Superior temporal gyrus (tissue), 1 donor: ENCODE data around the gene NIP7.
"Not testable (repeated sequence)": the region's sequence is repeated elsewhere in the genome, so short reads cannot be mapped to it uniquely, and the experiment has no call there.

Experiments
- DNase-seq: peaks from one replicate; pipeline ENCODE4 v3.0.0-alpha.2; 2016; ENCODE audit errors: extremely low spot score

The NIP7 gene

DNA sequence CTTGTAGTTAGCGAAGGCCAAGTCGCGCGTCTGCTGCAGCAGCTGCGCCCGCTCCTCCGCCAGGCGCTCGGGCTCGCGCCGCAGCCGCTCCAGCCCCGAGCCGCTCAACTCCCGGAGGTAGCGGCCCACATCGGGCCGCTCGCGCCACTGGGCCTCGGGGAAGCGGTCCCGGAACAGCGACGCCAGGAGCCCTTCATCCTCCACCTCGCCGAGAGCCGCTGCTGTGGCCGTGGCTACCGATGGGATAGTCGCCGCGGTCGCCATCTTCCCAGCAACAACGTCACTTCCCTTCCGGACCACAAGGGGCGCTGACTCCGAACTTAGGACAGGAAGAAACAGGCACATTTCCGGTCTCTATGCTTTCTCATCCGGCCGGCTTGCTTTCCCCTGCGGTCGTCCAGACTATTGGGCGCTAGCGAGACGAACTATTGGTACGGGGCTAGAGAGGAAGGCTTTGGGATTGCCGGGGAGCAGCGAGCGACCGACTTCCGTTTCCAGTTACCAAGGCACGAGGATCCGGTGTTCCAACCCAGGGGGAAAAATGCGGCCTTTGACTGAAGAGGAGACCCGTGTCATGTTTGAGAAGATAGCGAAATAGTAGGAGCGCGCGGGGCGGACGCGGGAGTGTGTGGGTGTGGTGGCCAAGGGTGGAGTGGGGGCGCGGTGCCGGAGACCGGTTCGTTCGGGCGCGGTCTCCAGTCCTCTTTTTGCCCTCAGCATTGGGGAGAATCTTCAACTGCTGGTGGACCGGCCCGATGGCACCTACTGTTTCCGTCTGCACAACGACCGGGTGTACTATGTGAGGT is at the start of gene NIP7, which contains the start of gene COG8:
Gene NIP7, plus strand, starts transcription at position 484 of the 806 bp plus-strand sequence. Its CDS starts 58 bp downstream, at position 542.
Gene COG8, minus strand, starts transcription at position 276 of the 806 bp plus-strand sequence. Its CDS starts 12 bp downstream, at position 264.
- peak; percentile 99 for DNase-seq

DNA sequence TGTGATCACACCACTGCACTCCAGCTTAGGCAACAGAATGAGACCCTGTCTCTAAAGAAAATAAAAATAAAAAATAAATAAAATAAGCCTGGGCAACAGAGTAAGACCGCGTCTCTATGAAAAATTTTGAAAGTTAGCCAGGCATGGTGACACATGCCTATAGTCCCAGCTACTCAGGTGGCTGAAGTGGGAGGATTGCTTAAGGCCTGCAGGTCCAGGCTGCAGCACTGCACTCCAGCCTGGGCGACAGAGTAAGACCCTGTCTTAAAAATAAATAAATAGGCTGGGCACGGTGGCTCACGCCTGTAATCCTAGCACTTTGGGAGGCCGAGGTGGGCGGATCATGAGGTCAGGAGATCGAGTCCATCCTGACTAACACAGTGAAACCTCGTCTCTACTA is 47.9 kb upstream of the NIP7 start:
- DNase-seq: not testable (repeated sequence)

DNA sequence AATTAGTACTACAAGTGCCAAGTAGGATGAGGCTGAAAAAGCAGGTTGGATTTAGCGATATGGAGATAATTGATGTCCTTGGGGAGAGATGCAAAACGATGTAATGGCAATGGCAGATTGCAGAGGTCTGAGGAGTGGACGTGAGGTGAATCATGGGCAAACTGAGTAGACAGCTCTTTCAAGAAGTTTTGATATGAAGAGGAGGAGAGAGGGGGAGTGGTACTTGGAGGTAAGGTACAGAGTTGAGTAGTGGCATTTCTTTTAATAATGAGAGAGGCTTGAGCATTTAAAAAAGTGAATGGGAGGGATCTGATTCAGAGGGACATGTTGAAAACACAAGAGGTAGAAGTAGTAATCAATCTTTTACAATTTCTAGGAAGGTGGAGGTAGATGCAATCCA is 46.2 kb upstream of the NIP7 start:
- peak; percentile 2 for DNase-seq

DNA sequence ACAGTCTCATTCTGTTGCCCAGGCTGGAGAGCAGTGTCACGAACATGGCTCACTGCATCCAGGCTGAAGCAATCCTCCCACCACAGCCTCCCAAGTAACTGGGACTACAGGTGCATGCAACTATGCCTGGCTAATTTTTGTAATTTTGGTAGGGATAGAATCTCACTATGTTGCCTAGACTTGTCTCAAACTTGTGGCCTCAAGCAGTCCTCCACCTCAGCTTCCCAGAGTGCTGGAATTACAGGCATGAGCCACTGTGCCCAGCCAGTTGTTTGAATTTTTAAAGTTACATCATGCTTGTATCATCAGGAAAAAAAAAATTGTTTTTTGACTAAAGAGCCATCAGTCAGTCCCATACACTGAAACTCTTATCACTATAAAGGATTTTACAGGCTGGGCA is 45.5 kb upstream of the NIP7 start:
- DNase-seq: no peak

DNA sequence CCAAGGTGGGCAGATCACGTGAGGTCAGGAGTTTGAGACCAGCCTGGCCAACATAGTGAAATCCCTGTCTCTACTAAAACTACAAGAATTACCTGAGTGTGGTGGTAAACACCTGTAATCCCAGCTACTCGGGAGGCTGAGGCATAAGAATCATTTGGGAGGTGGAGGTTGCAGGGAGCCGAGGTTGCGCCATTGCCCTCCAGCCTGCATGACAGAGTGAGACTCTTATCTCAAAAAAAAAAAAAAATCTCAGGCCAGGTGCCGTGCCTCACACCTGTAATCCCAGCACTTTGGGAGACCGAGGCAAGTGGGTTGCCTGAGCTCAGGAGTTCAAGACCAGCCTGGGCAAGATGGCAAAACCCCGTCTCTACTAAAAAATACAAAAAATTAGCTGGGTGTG is 42.8 kb upstream of the NIP7 start:
- not testable (repeated sequence) for DNase-seq

DNA sequence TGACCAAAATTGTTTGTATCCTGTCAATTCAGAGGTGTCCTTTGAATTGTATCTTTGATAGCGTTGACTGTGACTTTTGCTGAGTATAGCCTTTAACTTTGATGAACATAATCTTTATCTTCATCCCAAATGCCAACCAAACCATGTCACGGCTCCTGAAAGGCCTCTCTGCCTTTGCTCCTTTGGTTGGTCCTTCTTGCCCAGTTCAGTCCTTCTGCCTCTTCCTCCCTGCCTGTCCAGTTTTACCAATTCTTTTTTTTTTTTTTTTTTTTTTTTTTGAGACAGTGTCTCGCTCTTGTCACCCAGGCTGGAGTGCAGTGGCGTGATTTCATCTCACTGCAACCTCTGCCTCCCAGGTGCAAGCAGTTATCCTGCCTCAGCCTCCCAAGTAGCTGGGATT is 41.3 kb upstream of the NIP7 start:
- DNase-seq: no peak

DNA sequence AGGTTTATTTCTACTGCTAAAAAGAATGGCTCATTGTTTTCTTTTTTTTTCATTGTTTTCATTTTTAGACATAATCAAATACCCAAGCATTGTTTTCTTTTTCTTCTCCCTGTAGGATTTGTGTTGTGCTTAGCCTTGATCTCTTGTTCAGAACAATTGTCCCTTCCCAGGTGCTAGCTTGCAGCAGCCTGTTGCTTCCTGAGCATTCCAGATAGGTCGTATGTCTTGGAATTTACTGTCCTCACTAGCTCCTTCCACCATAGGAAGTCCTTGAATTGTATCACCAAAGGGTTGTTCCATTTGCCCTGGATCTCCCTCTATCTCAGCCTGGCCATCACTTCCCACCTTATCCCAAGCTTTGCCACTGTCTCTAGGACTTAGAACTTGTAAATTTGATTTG is 38.4 kb upstream of the NIP7 start:
- DNase-seq: no peak

DNA sequence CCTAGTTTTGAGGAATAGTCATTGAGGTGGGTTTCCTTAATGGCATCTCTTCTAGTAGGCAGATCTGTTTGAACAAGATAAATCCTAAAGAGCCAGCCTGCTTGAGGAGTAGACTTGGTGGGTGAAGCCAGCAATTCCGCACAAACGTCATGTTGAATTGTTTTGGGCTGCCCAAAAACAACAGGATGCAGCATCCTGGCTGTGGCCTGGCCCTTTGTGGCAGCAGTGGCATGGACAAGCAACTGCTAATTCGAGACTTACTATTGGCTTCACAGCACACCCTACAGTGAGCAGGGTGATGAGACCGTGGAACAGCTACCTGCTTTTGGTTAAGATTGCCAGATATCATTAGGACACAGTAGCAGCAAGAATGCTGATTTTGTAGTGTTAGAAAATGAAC is 37.7 kb upstream of the NIP7 start:
- DNase-seq: peak; percentile 3

DNA sequence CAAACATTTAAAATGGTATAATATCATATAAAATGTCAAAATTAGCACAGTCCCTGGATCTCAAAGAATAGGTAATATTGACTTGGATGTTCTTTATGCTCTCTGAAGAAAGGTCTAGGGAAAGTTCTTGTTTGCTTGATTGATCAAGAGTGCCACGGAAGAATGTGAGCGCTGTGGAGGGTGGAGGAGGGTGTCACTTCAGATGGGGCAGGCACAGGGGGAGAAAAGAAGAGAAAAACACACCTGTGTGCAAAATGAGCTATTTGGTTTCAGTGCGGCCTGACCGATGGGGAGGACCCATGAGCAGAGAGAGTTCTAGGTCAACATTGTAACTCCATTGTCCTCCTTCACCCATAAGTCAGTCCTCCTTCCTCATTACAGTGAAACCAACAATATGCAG is 37.3 kb upstream of the NIP7 start:
- no peak for DNase-seq

DNA sequence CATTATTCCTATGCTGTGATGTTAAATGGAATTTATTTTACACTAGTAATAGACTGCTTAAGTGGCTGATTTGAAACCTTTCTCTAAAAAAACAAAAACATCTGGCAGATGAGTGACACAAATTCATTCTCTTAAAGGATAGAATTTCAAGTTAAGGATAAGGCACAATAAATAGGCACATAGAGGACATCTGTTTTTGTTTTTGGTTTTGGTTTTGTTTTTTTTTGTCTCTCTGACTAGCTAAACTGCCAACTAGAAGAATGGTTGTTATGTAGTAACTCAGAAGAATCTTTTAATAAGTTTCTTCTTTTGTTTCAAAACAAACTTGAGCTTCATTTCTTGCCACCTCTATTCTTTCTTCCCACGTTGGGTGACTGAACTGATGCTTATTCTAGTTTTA is 33.5 kb upstream of the NIP7 start:
- DNase-seq: no peak

DNA sequence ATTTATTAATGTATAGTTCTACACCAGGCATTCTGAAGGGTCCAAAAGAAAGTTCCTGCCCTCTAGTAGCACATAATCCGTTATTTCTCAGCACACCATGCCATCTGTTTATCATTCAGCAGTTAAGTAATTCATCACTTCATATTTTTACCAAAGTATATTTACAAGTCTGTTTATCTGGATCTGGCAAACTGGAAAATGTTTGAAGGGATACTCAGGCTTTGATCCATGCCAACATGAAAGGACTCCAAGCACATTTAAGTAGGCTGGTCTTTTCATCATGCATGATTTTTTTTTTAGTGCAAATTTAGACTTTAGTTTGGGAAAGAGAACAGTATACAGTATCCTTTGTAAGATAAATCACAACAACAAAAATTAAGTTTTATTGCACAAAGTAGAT is 32.5 kb upstream of the NIP7 start:
- no peak for DNase-seq

DNA sequence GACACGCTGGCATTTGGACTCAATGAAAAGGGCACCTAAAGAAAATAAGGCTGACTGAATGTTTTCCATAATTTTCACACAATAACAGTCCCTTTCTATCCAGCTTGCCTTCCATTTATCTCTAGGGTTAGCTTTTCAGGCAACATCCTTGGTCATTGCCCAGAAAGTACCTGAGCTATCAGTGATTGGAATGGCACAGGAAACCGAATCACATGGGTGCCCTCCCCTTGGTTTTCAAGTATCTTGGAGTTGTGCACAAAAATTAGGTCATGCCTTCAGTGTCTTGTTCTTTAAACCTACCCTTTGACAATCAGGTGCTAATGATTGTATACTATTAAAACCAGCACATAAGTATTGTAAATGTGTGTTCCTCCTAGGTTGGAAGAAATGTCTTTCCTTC is 31.7 kb upstream of the NIP7 start:
- no peak for DNase-seq

DNA sequence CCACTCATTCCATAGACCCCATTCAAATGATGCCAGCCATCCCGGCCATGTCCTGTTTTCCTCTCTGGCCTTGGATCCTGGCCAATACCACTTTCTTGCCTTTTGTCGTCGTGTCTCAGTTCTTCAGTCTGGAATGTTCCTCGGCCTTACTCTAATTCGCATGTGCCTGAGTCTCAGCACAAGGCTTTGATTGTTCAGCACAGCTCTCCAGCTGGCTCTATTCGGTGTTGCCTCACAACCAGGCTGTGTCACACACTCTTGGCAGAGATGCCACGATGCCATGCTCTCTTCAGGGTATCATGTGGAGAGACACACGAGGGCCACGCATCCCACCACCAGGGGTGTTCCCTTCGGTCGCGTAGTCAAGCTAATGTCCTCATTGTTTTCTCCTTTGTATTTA is 30.3 kb upstream of the NIP7 start:
- DNase-seq: peak; percentile 70

DNA sequence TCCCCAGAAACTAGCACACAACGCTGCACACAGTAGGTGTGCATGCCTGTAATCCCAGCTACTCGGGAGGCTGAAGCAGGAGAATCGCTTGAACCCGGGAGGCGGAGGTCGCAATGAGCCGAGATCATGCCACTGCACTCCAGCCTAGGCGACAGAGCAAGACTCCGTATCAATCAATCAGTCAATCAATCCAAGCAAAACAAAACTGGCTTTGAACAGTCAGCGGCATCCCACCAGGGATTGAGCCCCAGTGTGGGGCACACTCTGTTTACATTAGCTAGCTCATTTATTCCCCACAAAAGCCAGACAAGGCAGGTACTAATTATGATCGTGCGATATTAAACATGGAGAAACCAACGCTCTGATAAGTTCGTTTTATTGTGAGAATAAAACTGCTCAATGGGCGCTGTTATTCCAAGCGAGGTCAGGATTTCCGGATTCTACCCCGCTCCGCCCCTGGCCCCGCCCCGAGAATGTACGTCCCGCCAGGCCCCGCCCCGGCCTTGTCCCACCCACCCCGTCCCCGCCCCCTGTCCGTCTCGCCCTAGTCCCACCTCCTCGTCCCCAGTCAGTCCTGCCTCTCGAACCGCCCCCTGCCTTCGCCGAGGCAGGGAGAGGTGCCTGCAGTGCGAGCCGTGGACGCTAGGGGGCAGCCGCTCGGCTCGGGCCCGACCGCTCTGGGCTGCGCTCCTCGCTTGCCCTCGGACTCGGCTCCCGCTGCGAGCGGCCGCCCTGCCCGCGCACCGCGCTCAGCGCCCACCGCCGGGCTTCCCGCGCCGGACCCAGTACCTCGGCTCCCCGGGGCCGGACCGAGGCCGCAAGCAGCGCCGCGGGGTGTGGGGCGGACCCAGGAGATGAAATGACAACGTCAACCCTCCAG is 28.7 kb upstream of the NIP7 start, which contains the start of gene VPS4A:
Gene VPS4A, plus strand, starts transcription at position 698 of the 880 bp plus-strand sequence. Its CDS starts 162 bp downstream, at position 860.
- peak; percentile 96 for DNase-seq

DNA sequence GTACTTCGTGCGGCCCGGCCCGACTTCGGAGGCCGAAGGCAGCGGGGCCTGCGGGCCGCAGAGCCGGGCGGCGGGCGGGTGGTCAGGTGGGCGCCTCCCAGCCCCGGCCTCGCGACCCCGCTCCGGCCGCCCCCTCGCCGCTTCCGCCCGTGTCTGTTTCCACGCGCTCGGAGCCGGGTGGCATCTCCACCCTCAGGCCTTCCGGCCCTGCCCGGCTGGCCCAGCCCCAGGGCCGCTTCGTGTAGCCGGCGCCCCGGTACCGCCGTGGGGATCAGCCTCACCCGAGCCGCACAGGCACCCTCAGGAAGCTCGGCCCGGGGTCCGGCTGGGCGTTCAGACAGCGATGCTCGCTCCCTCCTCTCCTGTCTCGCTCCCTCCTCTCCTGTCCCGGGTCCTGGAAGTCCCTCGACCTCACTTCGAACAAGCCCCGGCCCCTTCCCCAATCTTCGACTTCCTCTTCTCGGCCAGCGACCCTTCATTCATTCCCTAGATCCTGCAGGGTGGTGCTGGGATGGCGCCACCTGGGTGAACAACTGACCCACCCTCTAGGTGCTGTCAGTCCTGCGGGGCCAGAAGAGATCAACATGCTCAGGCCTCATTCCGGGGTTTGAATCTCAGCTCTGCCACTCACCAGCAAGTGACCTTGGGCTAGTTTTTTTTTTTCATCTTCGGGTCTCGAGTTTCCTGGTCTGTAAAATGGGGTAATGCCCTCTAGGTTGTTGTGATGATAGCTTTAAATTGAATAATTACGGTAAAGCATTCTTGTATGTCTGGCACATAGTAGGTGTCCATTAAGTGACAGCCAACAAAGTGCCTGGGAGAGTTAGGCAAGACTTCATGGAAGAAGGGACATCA is 27.8 kb upstream of the NIP7 start:
- DNase-seq: no peak

DNA sequence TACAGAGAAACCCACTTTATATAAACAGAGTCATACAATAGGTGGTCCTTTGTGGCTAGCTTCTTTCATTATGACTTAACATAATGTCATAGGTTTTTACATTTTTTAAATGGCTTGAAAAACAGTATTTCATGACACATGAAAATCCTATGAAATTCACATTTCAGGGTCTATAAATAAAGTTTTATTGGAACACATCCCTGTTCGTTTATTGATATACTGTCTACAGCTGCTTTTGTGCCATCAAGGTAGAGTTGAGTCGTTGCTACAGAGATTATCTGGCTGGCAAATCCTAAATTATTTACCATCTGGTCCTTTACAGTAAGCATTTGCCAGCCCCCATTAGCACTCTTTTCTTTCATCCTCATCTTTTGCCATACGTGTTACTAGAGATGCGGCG is 26.1 kb upstream of the NIP7 start:
- no peak for DNase-seq

DNA sequence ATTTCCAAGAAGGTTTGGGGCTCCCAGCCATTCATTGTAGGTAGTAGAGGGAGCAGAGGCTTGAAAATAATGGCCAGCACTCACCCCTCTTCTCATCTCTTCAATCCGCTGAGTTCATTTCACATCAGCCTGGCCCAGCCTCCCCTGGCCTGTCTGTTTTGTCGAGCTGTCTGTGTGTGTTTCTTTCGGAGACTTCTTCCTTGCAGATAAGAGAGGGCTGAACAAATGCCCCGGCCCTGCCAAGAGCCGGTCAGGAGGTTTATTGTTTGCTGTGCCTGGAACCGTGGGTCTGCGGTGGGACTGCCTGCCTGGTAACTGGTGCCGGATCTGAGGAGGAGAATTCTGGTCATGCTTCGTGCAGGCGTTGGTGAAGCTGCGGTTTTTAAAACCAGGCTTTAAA is 25.0 kb upstream of the NIP7 start:
- no peak for DNase-seq

DNA sequence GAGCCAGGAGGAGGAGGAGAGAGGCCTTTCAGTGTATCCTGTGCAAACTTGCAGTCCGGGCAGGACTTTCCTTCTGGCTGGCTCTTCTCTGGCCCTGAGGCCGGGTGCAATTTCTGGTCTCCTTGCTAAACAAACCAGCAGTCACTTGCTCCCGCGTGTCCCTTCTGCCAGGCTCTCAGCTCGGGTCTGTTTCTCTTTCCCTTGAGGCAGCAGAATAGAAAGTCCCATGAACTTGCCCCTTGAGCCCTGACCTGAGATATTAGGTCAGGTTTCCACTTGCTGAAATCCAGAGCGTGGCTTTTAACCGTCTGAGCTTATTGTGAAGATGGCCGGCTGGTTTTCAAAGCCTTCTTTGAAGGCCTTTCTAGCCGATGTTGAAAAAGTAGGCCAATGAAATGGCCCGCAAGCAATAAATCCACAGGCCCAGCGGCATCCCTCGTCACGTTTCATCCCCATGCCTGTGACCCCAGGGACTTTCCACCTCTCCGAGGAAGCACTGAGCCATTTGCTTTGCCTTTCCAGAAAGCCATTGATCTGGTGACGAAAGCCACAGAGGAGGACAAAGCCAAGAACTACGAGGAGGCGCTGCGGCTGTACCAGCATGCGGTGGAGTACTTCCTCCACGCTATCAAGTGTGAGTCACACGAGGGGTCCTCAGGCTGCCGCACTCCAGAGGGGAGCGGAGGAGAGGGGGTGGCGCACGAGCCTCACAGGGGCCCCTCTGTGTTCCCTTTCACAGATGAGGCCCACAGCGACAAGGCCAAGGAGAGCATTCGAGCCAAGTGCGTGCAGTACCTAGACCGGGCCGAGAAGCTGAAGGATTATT is 23.9 kb upstream of the NIP7 start:
- no peak for DNase-seq

DNA sequence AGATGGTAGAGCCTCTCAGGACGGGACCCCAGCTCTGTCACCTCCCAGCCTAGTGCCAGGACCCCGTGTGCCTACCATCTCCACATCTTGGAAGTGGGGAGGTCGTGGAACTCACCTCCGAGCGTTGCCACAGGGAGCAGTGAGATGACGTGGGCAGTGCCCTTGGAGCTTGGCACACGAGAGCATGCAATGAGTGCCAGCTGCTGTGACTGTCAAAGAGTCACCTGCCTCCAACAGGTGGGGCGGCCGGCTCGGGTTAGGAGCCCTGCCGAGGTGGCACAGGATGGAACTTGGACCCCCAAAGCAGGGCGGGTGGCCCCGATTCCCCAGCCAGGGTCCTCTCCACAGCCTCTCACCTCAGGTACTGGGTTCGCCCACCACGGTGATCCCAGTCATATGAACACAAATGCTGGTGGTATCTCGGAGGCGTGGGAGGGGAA is 23.0 kb upstream of the NIP7 start:
- DNase-seq: no peak

DNA sequence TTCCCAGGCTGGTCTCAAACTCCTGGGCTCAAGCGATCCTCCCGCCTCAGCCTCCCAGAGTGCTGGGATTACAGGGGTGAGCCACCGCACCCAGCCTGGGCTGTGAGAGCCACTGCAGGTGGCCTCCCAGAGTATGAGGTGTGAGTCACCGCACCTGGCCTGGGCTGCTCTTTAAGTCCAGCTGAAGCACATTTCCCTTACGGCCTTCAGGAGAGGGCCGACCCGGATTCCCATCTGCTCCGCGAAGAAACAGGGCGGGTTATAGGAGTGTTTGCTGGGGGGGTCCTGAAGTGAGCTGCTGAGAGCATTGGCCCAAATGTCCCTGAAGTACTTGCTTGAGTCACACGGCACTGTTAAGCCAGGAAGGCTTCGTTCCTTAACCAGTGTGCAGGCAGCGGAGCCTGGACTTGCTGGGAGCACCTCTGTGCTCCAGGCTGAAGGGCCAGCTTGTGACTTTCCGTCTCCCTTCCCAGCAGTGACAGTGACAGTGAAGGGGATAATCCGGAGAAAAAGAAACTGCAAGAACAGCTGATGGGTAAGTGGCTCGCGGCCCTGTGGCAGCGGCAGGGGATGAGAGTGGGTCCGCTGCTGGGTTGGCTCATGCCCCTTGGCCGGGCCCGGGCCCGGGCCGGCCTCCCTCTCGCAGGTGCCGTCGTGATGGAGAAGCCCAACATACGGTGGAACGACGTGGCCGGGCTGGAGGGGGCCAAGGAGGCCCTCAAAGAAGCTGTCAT is 21.2 kb upstream of the NIP7 start:
- DNase-seq: no peak
